Fibroblast of upper back skin (primary cell): ENCODE data around the gene XCR1.
"Not testable (repeated sequence)": the region's sequence is repeated elsewhere in the genome, so short reads cannot be mapped to it uniquely, and the experiment has no call there.

ENCODE experiments used
- DNase-seq: peaks from one replicate; pipeline ENCODE4 v3.0.0-alpha.2; 2013

XCR1 gene

GRCh38 chr3:46027021-46027705 lies at the start of gene XCR1:
Gene XCR1 (minus strand): TSS chr3:46027483. CDS start chr3:46021947, 5,536 bp downstream.
- no peak for DNase-seq

GRCh38 chr3:46076606-46077005 lies 49.3 kb upstream of the XCR1 start:
- peak; percentile 10 for DNase-seq

- no peak for DNase-seq
Observed at GRCh38 chr3:46075816-46076215, 48.5 kb upstream of the XCR1 start.

- no peak for DNase-seq
Observed at GRCh38 chr3:46071222-46071858, 44.1 kb upstream of the XCR1 start.

GRCh38 chr3:46070595-46071093 lies 43.4 kb upstream of the XCR1 start:
- no peak for DNase-seq

GRCh38 chr3:46068501-46068900 lies 41.2 kb upstream of the XCR1 start:
- no peak for DNase-seq

- no peak for DNase-seq
Observed at GRCh38 chr3:46067401-46067800, 40.1 kb upstream of the XCR1 start.

- no peak for DNase-seq
Observed at GRCh38 chr3:46065750-46066256, 38.5 kb upstream of the XCR1 start.

- DNase-seq = no peak
Observed at GRCh38 chr3:46065294-46065705, 38.0 kb upstream of the XCR1 start.

- DNase-seq = no peak
Observed at GRCh38 chr3:46062679-46063078, 35.4 kb upstream of the XCR1 start.

- DNase-seq = no peak
Observed at GRCh38 chr3:46061887-46062286, 34.6 kb upstream of the XCR1 start.

- DNase-seq = no peak
Observed at GRCh38 chr3:46061108-46061720, 33.9 kb upstream of the XCR1 start.

- no peak for DNase-seq
Observed at GRCh38 chr3:46060551-46060950, 33.3 kb upstream of the XCR1 start.

GRCh38 chr3:46059432-46059831 lies 32.1 kb upstream of the XCR1 start:
- DNase-seq = no peak

- DNase-seq = no peak
Observed at GRCh38 chr3:46058981-46059380, 31.7 kb upstream of the XCR1 start.

- DNase-seq = no peak
Observed at GRCh38 chr3:46057716-46058115, 30.4 kb upstream of the XCR1 start.

GRCh38 chr3:46056686-46057085 lies 29.4 kb upstream of the XCR1 start:
- DNase-seq = no peak

- not testable (repeated sequence) for DNase-seq
Observed at GRCh38 chr3:46053761-46054515, 26.7 kb upstream of the XCR1 start.

- DNase-seq = not testable (repeated sequence)
Observed at GRCh38 chr3:46053265-46053664, 26.0 kb upstream of the XCR1 start.

- DNase-seq = no peak
Observed at GRCh38 chr3:46052531-46052930, 25.2 kb upstream of the XCR1 start.

GRCh38 chr3:46049093-46049492 lies 21.8 kb upstream of the XCR1 start:
- DNase-seq = no peak

- not testable (repeated sequence) for DNase-seq
Observed at GRCh38 chr3:46046231-46046630, 18.9 kb upstream of the XCR1 start.

- no peak for DNase-seq
Observed at GRCh38 chr3:46038916-46039315, 11.6 kb upstream of the XCR1 start.
